Upper lobe of left lung (tissue), 6 donors: Measurements from ENCODE around the gene FGGY. TPM values are rescaled to one million over a fixed set of nuclear protein-coding genes. Genes with fewer than 3 reads are reported as not detected.

ENCODE experiments used
- ATAC-seq, 2 donors: fragments of 200-7000 bp; cut with Tn5 transposase; one replicate each; pipeline ENCODE4 v1.9.1; 2022; ENCODE audit warnings: mild to moderate bottlenecking in 2 of 2, moderate library complexity in 2 of 2; ENCODE audit not compliant: low FRiP score in 2 of 2
- DNase-seq, 2 donors: peaks; one replicate each; pipeline ENCODE4 v3.0.0-alpha.2; 2019 to 2020
- H3K27ac ChIP-seq, 4 donors: fragments of 200-600 bp; sonication (generic); one replicate each; pipeline ENCODE4 v1.5.1; 2016 to 2019
- H3K27me3 ChIP-seq, 4 donors: fragments of 200-600 bp; sonication (generic); one replicate each; pipeline ENCODE4 v1.5.1; 2017 to 2019
- H3K36me3 ChIP-seq, 4 donors: fragments of 200-600 bp; sonication (generic); one replicate each; pipeline ENCODE4 v1.5.1; 2016 to 2019
- H3K4me1 ChIP-seq, 4 donors: fragments of 200-600 bp; sonication (generic); one replicate each; pipeline ENCODE4 v1.5.1; 2018 to 2019
- H3K4me3 ChIP-seq, 4 donors: fragments of 200-600 bp; sonication (generic); one replicate each; pipeline ENCODE4 v1.5.1; 2017 to 2019; ENCODE audit warnings: mild to moderate bottlenecking in 2 of 4, moderate library complexity in 1 of 4
- H3K9me3 ChIP-seq, 4 donors: fragments of 200-600 bp; sonication (generic); one replicate each; pipeline ENCODE4 v1.5.1; 2018 to 2019
- CTCF ChIP-seq, 6 experiments: fragments of 450-650 bp in 4 of 6; fragments of 200-600 bp in 2 of 6; sonication (generic) in 2 of 6; IDR thresholded peaks; one replicate each; pipeline ENCODE4 v1.5.1; 2016 to 2019; ENCODE audit warnings: antibody characterized with exemption in 6 of 6
- EP300 ChIP-seq, 4 donors: sonication (generic); formaldehyde crosslinking; IDR thresholded peaks; one replicate each; pipeline ENCODE4 v1.5.1; 2017; ENCODE audit warnings: antibody characterized with exemption in 4 of 4, control low read depth in 2 of 4
- POLR2A ChIP-seq, 4 donors: fragments of 450-650 bp; IDR thresholded peaks; one replicate each; pipeline ENCODE4 v1.5.1; 2016 to 2017; ENCODE audit warnings: antibody characterized with exemption in 4 of 4, mild to moderate bottlenecking in 2 of 4
- POLR2AphosphoS5 ChIP-seq, 2 donors: sonication (generic); formaldehyde crosslinking; IDR thresholded peaks; one replicate each; pipeline ENCODE4 v1.5.1; 2017; ENCODE audit warnings: antibody characterized with exemption in 2 of 2
- WGBS, 2 donors: methylation state at CpG; one replicate each; pipeline ENCODE4 v1.1.5; 2017 to 2018; 5-methylcytosine and 5-hydroxymethylcytosine counted together
- total RNA-seq, 6 donors: library from RNA; depleted of rRNA in 4 of 6; stranded (reverse); fragments of >200 nt in 4 of 6; gene quantifications; one replicate each; pipeline versions ENCODE4 v1.1.0 to v1.2.1, GENCODE V29; 2016 to 2021
- donor health status: DM: no; HTN: no; CAD: no; lungs with moderate emphysema.
- donor health status: DM: no; HTN: yes; CAD: no; lungs with severe emphysema.

FGGY gene
- total RNA-seq, 6 donors from 2014 or later: 11.8 to 51.3 (median 22.6) TPM

GRCh38 chr1:59737638-59738037 is 440.7 kb downstream of the FGGY start:
- H3K9me3 ChIP-seq: no peaks in the 10 kb centered on the region
- no peak overlapping the region for H3K4me3 ChIP-seq
- peaks cover 8 to 24% (median 13%) of the 10 kb centered on the region in 4 donors for H3K4me1 ChIP-seq
- H3K27ac ChIP-seq: no peak overlapping the region
- 84 to 92% methylated on average over 5 of the region's 5 CpGs for WGBS, 2 donors
- TF ChIP-seq POLR2A (IDR thresholded peaks at IDR 0.05) (no peak), EP300 (IDR thresholded peaks at IDR 0.05) (no peak), POLR2AphosphoS5 (IDR thresholded peaks at IDR 0.05) (no peak), CTCF (IDR thresholded peaks at IDR 0.05) (no peak)
- no peaks in the 10 kb centered on the region for H3K27me3 ChIP-seq
- no peaks in the 10 kb centered on the region for H3K36me3 ChIP-seq
- DNase-seq: no peak
- ATAC-seq: no peak

- no peak for DNase-seq
- 78% methylated on average over 3 of the region's 3 CpGs for WGBS, 2 donors
- H3K27ac ChIP-seq: no peak overlapping the region
Measured at GRCh38 chr1:59738152-59738551, 441.3 kb downstream of the FGGY start.

GRCh38 chr1:59738591-59739015 is 441.7 kb downstream of the FGGY start:
- TF ChIP-seq CTCF (IDR thresholded peaks at IDR 0.05) (no peak), POLR2AphosphoS5 (IDR thresholded peaks at IDR 0.05) (no peak), EP300 (IDR thresholded peaks at IDR 0.05) (no peak), POLR2A (IDR thresholded peaks at IDR 0.05) (no peak)
- Histone ChIP-seq H3K9me3 (no peaks in the 10 kb centered on the region), H3K27ac (no peak overlapping the region), H3K4me1 (peaks cover 10 to 23% (median 18%) of the 10 kb centered on the region in 4 donors), H3K4me3 (no peak overlapping the region), H3K36me3 (no peaks in the 10 kb centered on the region), H3K27me3 (no peaks in the 10 kb centered on the region)
- DNase-seq (no peak), ATAC-seq (no peak)
- WGBS, 2 donors: 86 to 91% methylated on average over 2 of the region's 2 CpGs

More at GRCh38 chr1:59738152-59738551, 441.3 kb downstream of the FGGY start:
- Histone ChIP-seq H3K4me1 (peaks cover 10 to 24% (median 17%) of the 10 kb centered on the region in 4 donors), H3K9me3 (no peaks in the 10 kb centered on the region), H3K4me3 (no peak overlapping the region), H3K36me3 (no peaks in the 10 kb centered on the region), H3K27me3 (no peaks in the 10 kb centered on the region)
- no peak for ATAC-seq
- no peak for TF ChIP-seq POLR2A (IDR thresholded peaks at IDR 0.05)
- TF ChIP-seq CTCF (IDR thresholded peaks at IDR 0.05): no peak
- no peak for TF ChIP-seq POLR2AphosphoS5 (IDR thresholded peaks at IDR 0.05)
- no peak for TF ChIP-seq EP300 (IDR thresholded peaks at IDR 0.05)

- Histone ChIP-seq H3K4me3 (no peak overlapping the region), H3K27ac (no peak overlapping the region), H3K27me3 (no peaks in the 10 kb centered on the region), H3K4me1 (peaks cover 13 to 26% (median 21%) of the 10 kb centered on the region in 4 donors), H3K36me3 (no peaks in the 10 kb centered on the region), H3K9me3 (no peaks in the 10 kb centered on the region)
- 81 to 82% methylated on average over 2 of the region's 2 CpGs for WGBS, 2 donors
- TF ChIP-seq POLR2AphosphoS5 (IDR thresholded peaks at IDR 0.05) (no peak), EP300 (IDR thresholded peaks at IDR 0.05) (no peak), CTCF (IDR thresholded peaks at IDR 0.05) (no peak), POLR2A (IDR thresholded peaks at IDR 0.05) (no peak)
- DNase-seq (no peak), ATAC-seq (no peak)
Measured at GRCh38 chr1:59739111-59739510, 442.2 kb downstream of the FGGY start.

- 62 to 74% methylated on average over 2 of the region's 2 CpGs for WGBS, 2 donors
- DNase-seq: no peak
- H3K4me1 ChIP-seq: peaks cover 19 to 38% (median 28%) of the 10 kb centered on the region in 4 donors
- no peak for TF ChIP-seq EP300 (IDR thresholded peaks at IDR 0.05)
- no peak for TF ChIP-seq POLR2AphosphoS5 (IDR thresholded peaks at IDR 0.05)
- TF ChIP-seq CTCF (IDR thresholded peaks at IDR 0.05): no peak
- no peak for TF ChIP-seq POLR2A (IDR thresholded peaks at IDR 0.05)
- H3K4me3 ChIP-seq: no peak overlapping the region
- no peaks in the 10 kb centered on the region for H3K9me3 ChIP-seq
- no peaks in the 10 kb centered on the region for H3K27me3 ChIP-seq
- ATAC-seq: no peak
- H3K27ac ChIP-seq: peak overlapping the region; percentile 32 to 86 (median 82)
- no peaks in the 10 kb centered on the region for H3K36me3 ChIP-seq
Measured at GRCh38 chr1:59742526-59742925, 445.6 kb downstream of the FGGY start.
